ENCODE measurements around the gene KIF18B.

DNA sequence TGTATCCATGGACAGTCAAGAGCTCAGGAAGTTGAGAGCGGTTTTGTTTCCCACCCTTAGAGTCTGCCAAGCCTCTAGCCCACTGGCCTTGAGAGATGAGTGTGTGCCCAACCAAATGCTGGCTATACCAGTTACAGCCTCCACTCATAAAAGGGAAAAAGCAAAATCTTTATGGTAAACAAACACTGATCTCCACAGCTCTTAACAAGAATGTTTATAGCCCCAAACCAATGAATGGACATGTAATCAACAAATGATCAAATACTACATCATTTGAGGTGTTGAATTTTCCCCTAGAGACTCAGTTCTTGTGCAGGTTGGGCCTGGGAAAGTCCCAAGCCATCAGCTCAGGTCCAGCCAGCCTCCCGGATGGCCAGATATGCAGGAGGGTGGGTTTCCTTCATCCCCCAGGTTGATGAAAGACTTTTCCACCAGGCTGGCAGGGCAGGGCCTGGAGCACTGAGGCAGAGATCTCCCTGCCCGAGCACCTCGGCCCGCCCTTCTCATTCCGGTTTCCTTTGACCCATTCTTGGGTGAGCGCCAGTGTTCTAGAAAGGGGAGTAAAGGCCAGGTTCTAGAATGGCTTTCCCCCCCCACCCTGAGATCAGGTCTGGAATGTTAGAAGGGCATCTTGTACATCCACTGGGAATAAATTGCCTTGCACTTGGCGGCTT lies 44.4 kb downstream of the KIF18B start:
- TF ChIP-seq CTCF (IDR thresholded peaks at IDR 0.05) = no peak
- no peak for TF ChIP-seq POLR2A (IDR thresholded peaks at IDR 0.05)
- no peak for TF ChIP-seq EP300 (IDR thresholded peaks at IDR 0.05)
- TF ChIP-seq POLR2AphosphoS5 (IDR thresholded peaks at IDR 0.05) = no peak
